GM10248 (cell line): Measurements from ENCODE around the gene CLK2.
"Not testable (repeated sequence)": the region's sequence is repeated elsewhere in the genome, so short reads cannot be mapped to it uniquely, and the experiment has no call there.

ENCODE experiments used
- CTCF ChIA-PET: fragments of 300-600 bp; sonication (Branson Sonifier 250); formaldehyde crosslinking; extraction: SDS; loops from one replicate; lab custom pipeline; 2021; ENCODE audit warnings: antibody characterized with exemption; lab: Yijun Ruan, JAX
- POLR2A ChIA-PET: fragments of 350-650 bp; sonication (Branson Sonifier 250); formaldehyde crosslinking; extraction: SDS; loops from one replicate; lab custom pipeline; 2020; ENCODE audit warnings: antibody characterized with exemption; lab: Yijun Ruan, JAX
- DNase-seq: peaks from one replicate; pipeline ENCODE4 v3.0.0; 2012; ENCODE audit errors: extremely low spot score
- CTCF ChIP-seq: IDR thresholded peaks from 2 replicates; pipeline ENCODE4 v1.5.1; 2012; ENCODE audit warnings: mild to moderate bottlenecking, low read depth; ENCODE audit errors: extremely low read depth, missing control alignments, control extremely low read depth

CLK2 gene

GRCh38 chr1:155218854-155219591 is 54.3 kb downstream of the CLK2 start:
- POLR2A ChIA-PET, result no interaction called here
- DNase-seq, result peak; percentile 24
- no peak for TF ChIP-seq CTCF
- CTCF ChIA-PET, result interaction anchor here (0.6 to 2.1 kb wide), 3 partner anchors 12 to 379 kb away, joined by 3 to 8 read pairs (median 3); no protein-coding TSS in a partner anchor

GRCh38 chr1:155214702-155215101 is 58.6 kb downstream of the CLK2 start:
- POLR2A ChIA-PET, CTCF ChIA-PET, DNase-seq: not testable (repeated sequence)
